ENCODE results near the gene PLEKHG3. TPM values are rescaled to one million over a fixed set of nuclear protein-coding genes. Genes with fewer than 3 reads are reported as not detected.
A peak's percentile ranks its signal among the peaks of the same experiment; 100 is the strongest.

Gene PLEKHG3
- total RNA-seq, 6 experiments from 2014 or later, result 6.0 to 11.7 (median 9.2) TPM

DNA sequence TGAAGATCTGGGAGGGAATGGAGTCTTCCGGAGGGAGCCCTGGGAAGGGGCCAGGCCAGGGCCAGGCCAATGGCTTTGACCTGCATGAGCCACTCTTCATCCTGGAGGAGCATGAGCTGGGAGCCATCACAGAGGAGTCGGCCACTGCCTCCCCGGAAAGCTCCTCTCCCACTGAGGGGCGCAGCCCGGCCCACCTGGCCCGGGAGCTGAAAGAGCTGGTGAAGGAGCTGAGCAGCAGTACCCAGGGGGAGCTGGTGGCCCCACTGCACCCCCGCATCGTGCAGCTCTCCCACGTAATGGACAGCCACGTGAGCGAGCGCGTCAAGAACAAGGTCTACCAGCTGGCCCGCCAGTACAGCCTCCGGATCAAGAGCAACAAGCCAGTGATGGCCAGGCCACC, 37.7 kb downstream of the PLEKHG3 start:
- peaks cover 14% of the 10 kb centered on the region for H3K4me1 Mint-ChIP-seq (ENCODE audit: low read depth)
- H3K4me3 Mint-ChIP-seq, result no peak overlapping the region
- no peak for DNase-seq
- peaks cover 1% of the 10 kb centered on the region for H3K27me3 Mint-ChIP-seq (ENCODE audit: insufficient read depth)
- H3K27ac Mint-ChIP-seq, result no peak overlapping the region
- no peaks in the 10 kb centered on the region for H3K9me3 Mint-ChIP-seq
- TF ChIP-seq, protein P1, sequence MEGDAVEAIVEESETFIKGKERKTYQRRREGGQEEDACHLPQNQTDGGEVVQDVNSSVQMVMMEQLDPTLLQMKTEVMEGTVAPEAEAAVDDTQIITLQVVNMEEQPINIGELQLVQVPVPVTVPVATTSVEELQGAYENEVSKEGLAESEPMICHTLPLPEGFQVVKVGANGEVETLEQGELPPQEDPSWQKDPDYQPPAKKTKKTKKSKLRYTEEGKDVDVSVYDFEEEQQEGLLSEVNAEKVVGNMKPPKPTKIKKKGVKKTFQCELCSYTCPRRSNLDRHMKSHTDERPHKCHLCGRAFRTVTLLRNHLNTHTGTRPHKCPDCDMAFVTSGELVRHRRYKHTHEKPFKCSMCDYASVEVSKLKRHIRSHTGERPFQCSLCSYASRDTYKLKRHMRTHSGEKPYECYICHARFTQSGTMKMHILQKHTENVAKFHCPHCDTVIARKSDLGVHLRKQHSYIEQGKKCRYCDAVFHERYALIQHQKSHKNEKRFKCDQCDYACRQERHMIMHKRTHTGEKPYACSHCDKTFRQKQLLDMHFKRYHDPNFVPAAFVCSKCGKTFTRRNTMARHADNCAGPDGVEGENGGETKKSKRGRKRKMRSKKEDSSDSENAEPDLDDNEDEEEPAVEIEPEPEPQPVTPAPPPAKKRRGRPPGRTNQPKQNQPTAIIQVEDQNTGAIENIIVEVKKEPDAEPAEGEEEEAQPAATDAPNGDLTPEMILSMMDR (IDR thresholded peaks at IDR 0.05), result no peak
- peaks cover 23% of the 10 kb centered on the region for H3K36me3 Mint-ChIP-seq (ENCODE audit: low read depth)

DNA sequence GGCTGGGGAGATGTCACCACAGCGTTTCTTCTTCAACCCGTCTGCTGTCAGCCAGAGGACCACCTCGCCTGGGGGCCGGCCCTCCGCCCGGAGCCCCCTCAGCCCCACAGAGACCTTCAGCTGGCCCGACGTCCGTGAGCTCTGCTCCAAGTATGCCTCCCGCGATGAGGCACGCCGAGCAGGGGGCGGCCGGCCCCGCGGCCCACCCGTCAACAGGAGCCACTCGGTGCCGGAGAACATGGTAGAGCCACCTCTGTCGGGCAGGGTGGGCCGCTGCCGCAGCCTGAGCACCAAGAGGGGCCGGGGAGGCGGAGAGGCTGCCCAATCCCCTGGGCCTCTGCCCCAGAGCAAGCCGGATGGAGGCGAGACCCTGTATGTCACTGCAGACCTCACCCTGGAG, 38.8 kb downstream of the PLEKHG3 start:
- H3K27ac Mint-ChIP-seq, result no peak overlapping the region
- no peaks in the 10 kb centered on the region for H3K9me3 Mint-ChIP-seq
- DNase-seq, result no peak
- peaks cover 14% of the 10 kb centered on the region for H3K4me1 Mint-ChIP-seq (ENCODE audit: low read depth)
- peaks cover 1% of the 10 kb centered on the region for H3K27me3 Mint-ChIP-seq (ENCODE audit: insufficient read depth)
- no peak overlapping the region for H3K4me3 Mint-ChIP-seq
- peaks cover 23% of the 10 kb centered on the region for H3K36me3 Mint-ChIP-seq (ENCODE audit: low read depth)
- TF ChIP-seq, protein P1 (IDR thresholded peaks at IDR 0.05), result no peak

DNA sequence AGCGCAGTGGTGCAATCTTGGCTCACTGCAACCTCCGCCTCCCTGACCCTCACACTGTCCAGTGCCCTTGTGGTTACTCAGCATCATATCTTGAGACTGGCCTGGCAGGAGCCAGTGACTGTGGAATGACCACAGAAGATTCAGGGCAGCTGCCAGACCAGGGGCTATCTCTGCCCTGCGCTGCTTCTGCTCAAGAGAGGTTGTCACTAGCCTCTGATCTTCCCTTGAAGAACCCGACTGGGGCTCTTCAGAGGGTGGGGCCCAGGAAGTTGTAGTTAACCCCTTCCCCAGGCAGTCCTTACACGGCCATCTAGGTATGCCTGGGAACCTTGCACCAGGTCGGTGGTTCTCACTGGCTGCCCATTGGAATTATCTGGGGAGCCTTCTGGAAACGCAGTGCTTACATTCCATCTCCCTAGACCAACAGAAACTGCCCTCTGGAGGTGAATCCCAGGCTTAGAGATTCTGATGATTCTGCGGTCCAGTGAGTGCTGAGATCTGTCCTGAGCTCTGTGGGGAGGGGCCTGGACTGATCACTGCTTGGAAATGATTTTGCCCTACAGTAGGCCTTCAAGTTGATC, 41.4 kb downstream of the PLEKHG3 start:
- Mint-ChIP-seq H3K36me3 (ENCODE audit: low read depth) (peaks cover 23% of the 10 kb centered on the region), H3K27ac (no peak overlapping the region), H3K4me3 (no peak overlapping the region), H3K9me3 (no peaks in the 10 kb centered on the region), H3K4me1 (ENCODE audit: low read depth) (peaks cover 14% of the 10 kb centered on the region), H3K27me3 (ENCODE audit: insufficient read depth) (peaks cover 1% of the 10 kb centered on the region)
- DNase-seq, result peak; percentile 23
- TF ChIP-seq, protein P1 (IDR thresholded peaks at IDR 0.05), result no peak; the same call in 1 of the 2 replicates

DNA sequence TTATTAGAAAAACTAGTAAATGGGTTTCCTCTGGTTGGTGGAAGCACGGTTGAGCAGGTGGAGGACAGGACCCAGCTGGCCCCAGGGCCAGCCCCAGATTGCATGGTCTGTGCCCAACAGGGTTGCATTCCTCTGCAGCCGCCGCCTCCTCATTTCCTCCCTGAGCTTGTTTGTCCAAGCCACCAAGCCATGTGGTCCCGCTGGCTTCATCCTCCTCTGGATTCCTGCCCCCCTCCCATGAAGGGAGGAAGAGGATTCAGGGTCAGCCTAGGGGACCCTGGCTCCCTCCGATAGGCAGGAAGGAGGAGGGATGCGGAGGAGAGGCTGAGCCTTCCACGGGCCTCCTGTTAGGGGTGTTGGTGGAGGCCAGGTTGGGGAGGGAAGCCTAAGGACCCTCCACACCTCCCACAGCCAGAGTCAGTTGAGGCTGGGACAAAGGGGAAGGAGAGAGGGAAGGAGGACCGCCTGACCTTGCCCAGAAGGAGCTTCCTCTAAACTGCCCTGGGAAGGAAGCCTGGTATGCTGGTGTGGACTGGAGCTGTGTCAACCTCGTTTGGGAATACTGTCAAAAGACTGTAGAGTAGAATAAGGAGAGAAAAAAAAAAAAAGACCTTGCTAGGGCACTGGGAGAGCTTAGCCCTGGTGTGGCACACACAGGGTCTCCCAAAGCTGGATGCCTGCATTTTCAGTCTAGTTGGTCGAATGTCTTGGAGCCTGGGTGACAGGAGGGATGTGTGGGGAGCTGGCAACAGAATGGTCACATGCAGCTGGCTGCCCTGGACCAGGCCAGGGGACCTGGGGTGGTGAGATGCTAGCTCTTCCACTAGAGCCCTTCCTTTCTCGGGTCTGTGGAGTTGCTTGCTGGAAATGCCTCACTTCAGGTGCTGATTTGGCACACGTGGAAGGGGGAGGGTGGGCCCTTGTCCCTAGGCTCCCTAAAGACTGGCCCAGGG, 42.4 kb downstream of the PLEKHG3 start:
- peaks cover 17% of the 10 kb centered on the region for H3K36me3 Mint-ChIP-seq (ENCODE audit: low read depth)
- no peak overlapping the region for H3K27ac Mint-ChIP-seq
- TF ChIP-seq, protein P1 (IDR thresholded peaks at IDR 0.05), result no peak
- H3K4me3 Mint-ChIP-seq, result no peak overlapping the region
- peaks cover 14% of the 10 kb centered on the region for H3K4me1 Mint-ChIP-seq (ENCODE audit: low read depth)
- no peaks in the 10 kb centered on the region for H3K9me3 Mint-ChIP-seq
- H3K27me3 Mint-ChIP-seq (ENCODE audit: insufficient read depth), result peaks cover 1% of the 10 kb centered on the region
- no peak for DNase-seq

DNA sequence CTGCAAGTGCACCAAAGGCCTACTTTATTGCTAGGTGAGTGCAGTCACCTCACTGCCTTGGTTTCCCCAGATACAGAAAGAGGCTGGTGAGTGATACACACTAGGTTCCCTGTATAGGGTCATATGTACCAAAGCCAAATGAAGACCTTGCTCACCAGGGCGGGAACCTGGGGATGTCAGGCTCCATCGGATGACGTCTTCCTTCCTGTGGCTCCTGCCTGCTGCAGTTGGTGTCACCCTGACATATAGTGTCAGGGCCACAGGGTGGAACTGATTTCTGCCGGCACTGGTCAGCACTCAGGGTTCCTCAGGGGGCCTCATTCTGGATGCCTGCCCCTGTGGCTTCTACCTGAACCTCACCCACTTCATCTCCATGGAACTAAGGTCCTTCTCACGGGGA, 43.1 kb downstream of the PLEKHG3 start:
- Mint-ChIP-seq H3K4me3 (no peak overlapping the region), H3K9me3 (no peaks in the 10 kb centered on the region), H3K27me3 (ENCODE audit: insufficient read depth) (peaks cover 1% of the 10 kb centered on the region), H3K4me1 (ENCODE audit: low read depth) (peaks cover 14% of the 10 kb centered on the region), H3K36me3 (ENCODE audit: low read depth) (peaks cover 10% of the 10 kb centered on the region), H3K27ac (no peak overlapping the region)
- no peak for DNase-seq
- TF ChIP-seq, protein P1 (IDR thresholded peaks at IDR 0.05), result no peak
